CD4-positive, alpha-beta T cell treated with Interleukin-10 for 1 hour (primary cell): ENCODE results near the gene WDR55.
"Not testable (repeated sequence)": the region's sequence is repeated elsewhere in the genome, so short reads cannot be mapped to it uniquely, and the experiment has no call there.

Experiments used
- DNase-seq: peaks from one replicate; pipeline ENCODE4 v3.0.0-alpha.2; 2020

The WDR55 gene

GRCh38 chr5:140658870-140659269 lies 5.8 kb upstream of the WDR55 start:
- DNase-seq = no peak

- DNase-seq = not testable (repeated sequence)
Measured at GRCh38 chr5:140660371-140660770, 4.3 kb upstream of the WDR55 start.

DNA sequence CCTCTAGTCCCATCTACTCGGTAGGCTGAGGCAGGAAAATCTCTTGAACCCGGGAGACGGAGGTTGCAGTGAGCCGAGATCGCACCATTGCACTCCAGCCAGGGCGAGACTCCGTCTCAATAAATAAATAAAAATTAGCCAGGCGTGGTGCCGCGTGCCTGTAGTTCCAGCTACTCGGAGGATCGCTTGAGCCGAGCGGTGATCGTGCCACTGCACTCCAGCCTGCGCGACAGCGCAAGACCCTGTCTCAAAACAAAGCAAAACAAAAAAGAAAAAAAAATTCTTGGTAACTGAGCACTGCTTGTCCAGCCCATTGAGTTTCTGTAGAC lies 710 bp upstream of the WDR55 start:
- DNase-seq = no peak

GRCh38 chr5:140671035-140671434 lies 6.3 kb downstream of the WDR55 start:
- not testable (repeated sequence) for DNase-seq

DNA sequence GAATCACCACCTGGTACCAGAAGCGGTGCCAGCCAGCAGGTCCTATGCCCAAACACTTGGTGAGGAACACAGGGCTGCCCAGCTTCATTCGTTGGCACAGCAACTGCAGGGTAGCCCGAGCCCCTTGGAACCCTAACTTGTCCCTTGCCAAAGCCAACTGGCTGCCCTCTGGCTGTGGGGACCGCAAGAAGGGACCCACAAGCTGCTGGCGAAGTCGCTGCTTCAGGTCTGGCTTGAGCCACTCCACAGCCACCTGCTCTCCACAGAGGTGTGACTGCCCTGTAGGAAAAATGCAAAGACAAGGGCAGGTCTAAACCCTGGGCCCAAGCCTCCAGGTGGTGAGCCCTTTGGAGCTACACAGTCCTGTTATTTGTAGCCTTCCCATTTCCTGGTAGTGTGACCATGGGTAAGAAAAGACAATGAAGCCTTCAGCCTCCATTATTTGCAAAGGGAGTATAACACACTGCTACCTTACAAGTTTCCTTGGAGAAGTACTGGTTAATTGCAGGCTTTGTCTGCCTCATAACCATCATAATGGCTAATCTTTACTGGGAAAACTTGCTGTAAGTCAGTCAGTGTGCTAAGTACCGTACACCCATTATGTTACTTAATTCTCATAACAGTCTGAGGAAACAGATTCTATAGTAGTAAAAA lies 6.9 kb downstream of the WDR55 start:
- DNase-seq = no peak

DNA sequence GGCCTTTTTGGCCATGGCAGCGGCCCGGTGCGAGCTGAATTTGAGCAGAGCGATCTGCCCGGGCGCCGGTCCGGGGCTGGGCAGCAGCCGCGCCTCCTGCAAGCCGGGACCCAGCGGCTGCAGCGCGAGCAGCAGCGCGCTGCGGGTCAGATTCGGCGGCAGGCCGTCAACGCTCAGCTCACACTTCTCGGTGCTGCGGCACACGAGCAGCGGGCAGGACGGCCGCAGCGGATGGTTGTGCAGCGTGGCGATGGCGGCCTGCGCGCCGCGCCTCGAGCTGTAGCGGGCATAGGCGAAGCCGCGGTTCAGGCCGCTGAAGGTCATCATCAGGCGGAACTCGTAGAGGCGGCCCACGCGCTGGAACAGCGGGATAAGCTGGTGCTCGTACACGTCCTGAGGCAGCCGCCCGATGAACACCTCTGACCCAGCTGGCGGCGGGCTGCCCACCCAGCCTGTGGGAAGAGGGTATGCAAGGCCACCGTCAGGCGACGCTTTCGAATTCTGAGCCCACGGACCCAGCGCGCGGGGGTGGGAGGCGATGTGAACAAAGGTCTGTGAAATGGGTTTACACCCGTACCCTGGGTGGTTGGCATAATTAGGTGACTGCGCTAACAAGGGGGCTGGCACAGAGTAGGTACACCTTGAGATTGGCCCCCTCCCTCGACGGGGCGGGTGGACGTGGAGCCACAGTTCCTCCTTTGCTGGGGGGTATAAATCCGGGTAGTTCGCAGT lies 7.9 kb downstream of the WDR55 start:
- DNase-seq = peak; percentile 20

DNA sequence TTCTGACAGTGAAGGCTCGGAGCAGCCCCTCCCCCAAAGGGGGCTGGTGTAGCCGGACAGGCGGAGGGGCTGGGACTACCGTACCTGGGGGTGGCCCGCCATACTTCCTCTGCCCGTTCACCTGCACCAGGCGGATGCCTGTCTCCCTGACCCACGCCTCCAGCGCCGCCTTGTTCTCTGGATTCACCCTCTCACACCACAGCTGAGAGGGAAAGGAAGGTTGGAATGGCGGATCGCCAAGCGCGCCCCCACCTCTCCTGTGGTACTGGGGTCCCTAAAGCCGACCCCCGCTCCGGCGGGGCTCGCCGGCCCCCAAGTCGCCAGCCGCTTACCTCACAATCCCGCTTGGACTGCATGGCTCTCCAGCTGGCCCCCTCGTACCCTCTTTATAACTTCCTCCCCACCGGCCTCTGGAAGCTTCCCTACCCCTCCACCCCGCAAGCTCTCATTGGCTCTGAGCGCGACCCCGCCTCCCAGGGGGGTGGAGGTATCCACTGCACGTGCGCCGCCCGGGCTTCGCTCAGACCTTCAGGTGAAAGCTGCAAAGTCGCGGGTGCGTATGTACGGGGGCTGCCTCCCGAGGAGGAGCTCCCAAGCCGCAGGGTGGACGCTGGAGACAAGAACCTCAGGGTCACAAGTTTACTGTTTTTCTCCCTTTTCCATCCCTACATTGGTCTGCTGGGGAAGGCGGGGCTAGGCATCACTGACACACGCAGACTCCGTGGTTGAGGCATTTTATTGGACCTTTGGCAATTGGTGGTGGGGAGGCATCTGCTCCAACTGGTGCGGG lies 8.7 kb downstream of the WDR55 start, which contains the start of gene DND1:
TSS of gene DND1 (minus strand) at position 390 of the 790 bp plus-strand sequence. CDS start at position 356, 34 bp downstream.
- no peak for DNase-seq

- no peak for DNase-seq
Measured at GRCh38 chr5:140674211-140674610, 9.5 kb downstream of the WDR55 start.

GRCh38 chr5:140674629-140675028 lies 9.9 kb downstream of the WDR55 start:
- DNase-seq = no peak

DNA sequence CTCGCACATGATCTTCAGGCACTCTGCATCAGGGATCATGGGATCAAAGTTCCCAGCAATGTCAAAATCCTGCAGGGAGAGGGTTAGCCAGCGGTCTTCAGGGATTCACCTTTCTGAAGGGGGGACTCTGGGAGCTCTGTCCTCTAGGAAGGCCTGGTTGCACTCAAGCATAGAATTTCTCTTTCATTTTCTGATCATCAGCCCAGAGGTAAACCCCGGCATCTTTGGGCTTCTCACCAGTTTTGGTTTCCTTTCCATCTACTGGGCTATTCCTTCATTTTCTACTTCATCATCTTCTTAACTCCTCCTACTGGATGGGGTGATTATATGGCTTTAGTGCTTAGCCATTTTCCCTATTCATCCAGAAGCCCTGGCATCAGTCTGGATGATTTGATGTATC lies 13.2 kb downstream of the WDR55 start:
- DNase-seq = no peak

DNA sequence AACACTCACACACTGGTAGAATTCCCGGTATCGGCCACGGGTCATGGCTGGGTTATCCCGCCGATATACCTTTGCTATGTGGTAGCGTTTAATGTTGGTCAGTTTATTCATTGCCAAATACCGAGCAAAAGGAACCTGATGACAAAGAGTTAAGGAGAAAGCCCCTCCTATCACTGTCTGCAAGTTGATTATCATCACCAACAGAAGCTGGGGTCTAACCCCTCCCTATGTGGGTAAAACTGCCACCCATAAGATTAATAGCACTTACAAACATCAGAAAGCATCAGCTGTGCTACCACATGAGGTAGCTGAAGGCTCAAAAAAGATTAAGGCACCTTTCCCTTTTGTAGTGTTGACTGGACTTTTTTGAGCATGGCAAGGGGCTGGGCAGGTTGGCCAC lies 14.3 kb downstream of the WDR55 start:
- DNase-seq = no peak

- no peak for DNase-seq
Measured at GRCh38 chr5:140690376-140690932, 25.8 kb downstream of the WDR55 start.

GRCh38 chr5:140690941-140691924 lies 26.5 kb downstream of the WDR55 start, which contains the start of the genes HARS1 and HARS2:
HARS1 (minus strand) TSS chr5:140691370; CDS start chr5:140691304, 66 bp downstream.
HARS2 (plus strand) TSS chr5:140691455; CDS start chr5:140691649, 194 bp downstream.
- peak; percentile 87 for DNase-seq

- DNase-seq = no peak
Measured at GRCh38 chr5:140694276-140694675, 29.6 kb downstream of the WDR55 start.

GRCh38 chr5:140696891-140697492 lies 32.3 kb downstream of the WDR55 start:
- no peak for DNase-seq

DNA sequence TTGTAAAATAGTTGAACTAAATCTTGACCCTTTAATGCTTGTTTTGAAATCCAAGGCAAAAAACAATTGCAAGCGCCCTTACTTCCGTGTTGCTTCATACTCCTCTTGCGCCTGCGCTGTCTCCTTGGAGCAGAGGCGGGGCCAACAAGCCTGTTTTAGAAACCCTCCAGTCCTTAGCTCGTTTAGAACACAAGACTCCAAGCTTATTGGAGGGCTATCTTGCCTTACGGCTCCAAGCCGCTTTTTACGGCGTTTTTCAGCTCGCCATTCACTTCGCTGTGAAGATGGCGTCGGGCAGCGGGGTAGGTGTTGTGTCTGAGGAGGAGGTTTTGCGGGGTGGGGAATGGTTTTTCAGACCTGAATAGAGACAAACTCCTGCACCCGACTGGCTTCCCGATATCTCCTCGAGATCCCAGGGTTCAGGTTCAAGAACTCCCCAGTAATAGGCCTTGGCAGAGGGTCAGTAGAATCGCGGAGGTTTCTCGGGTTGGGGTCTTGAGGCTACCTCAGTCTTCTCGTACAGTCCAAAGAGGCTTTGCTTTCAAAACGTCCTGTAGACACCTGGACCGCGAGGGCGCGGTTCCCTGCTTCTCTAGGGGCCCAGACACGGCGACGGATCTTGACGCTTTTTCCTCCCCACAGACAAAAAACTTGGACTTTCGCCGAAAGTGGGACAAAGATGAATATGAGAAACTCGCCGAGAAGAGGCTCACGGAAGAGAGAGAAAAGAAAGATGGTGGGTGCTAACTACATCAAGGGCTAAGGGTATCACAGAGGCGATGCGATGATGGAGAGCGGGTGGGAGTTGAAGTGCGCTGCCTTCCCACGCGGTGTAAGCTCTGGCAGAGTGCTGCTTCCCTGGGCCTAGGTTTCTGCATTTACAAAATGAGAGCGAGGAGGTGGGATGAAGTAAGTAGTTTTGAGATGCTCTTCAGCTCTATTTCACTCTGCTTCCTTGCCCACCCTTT lies 35.8 kb downstream of the WDR55 start, which contains the start of gene ZMAT2:
TSS of gene ZMAT2 (plus strand) at position 271 of the 968 bp plus-strand sequence. CDS start at position 285, 14 bp downstream.
- peak; percentile 96 for DNase-seq

- no peak for DNase-seq
Measured at GRCh38 chr5:140707812-140708211, 43.1 kb downstream of the WDR55 start.

DNA sequence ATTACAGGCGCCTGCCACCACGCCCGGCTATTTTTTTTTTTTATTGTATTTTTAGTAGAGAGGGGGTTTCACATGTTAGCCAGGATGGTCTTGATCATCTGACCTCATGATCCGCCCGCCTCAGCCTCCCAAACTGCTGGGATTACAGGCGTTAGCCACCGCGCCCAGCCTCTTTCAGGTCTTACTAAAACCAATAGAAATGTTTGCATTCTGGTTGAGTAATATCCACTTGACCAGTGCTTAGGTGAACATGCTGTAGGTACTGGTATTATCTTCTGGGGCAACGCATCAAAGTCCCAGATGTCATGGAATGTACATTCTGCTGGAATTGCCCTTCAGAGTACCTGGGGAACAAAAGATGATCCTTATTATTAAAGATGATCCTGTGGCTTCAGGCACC lies 44.1 kb downstream of the WDR55 start:
- not testable (repeated sequence) for DNase-seq

DNA sequence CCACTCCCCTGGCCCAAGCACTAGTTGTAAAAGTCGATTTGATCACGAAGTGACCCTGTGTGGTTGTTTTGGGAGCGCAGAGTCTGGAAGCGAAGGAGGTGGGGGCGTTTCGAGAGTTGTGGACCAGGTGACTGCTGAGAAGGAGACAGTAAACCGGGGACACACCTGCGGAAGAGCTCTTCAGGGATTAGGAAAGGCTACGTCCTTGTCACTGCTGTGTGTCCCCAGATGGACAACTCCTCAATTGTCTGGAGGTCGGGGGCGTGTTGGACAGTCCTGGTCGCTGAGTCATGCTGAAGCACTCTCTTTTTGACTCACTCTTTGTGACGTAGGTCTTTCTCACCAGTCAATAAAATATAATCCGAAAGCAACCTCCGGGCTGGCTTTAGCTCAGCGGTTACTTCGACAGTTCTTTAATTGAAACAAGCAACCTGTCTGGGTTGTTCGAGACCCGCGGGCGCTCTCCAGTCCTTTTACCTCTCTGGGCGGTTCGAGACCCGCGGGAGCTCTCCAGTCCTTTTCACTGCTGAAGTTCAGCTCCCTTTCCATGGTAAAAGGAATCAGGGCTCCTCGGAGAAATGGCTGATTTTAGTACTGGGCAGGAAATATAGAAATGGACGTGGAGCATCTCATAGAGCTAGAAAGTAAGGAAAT lies 46.3 kb downstream of the WDR55 start:
- DNase-seq = peak; percentile 96

DNA sequence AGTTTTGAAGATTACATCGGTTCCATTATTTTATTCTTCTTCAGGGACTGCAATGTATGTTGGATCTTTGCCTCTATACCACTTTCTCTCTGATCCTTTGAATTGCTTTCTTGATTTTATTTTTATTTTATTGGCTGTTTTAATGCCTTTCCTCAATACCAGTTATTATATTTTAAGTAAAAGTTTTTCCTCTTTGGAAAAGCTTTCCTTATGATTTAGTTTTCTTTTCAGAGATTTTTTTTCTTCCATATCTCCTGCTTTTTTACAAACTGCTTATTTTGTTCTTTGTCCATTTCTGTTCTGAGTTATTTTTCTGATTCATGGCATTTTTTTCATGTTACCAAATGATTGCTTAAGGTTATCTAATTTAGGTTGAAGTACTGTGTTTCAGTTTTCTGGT lies 47.1 kb downstream of the WDR55 start:
- DNase-seq = no peak
